BE2C (cell line): ENCODE measurements around the gene SKP1.

ENCODE experiments used
- DNase-seq: peaks from one replicate; pipeline ENCODE4 v3.0.0-alpha.2; 2020
- H3K27me3 ChIP-seq: fragments of 250-450 bp; sonication (Bioruptor Pico); 2 replicates; pipeline ENCODE4 v1.5.1; 2020; ENCODE audit warnings: mild to moderate bottlenecking
- H3K36me3 ChIP-seq: fragments of 250-450 bp; sonication (Bioruptor Pico); 2 replicates; pipeline ENCODE4 v1.5.1; 2020; ENCODE audit warnings: mild to moderate bottlenecking
- H3K4me1 ChIP-seq: fragments of 250-450 bp; sonication (Bioruptor Pico); 2 replicates; pipeline ENCODE4 v1.5.1; 2020
- H3K4me3 ChIP-seq: 2 replicates; pipeline ENCODE4 v1.5.1; 2011; ENCODE audit warnings: low read depth, low read length
- H3K9me3 ChIP-seq: fragments of 250-450 bp; sonication (Bioruptor Pico); 2 replicates; pipeline ENCODE4 v1.5.1; 2020
- TF ChIP-seq, protein P1 (sequence below): IDR thresholded peaks from 2 replicates; pipeline ENCODE4 v1.5.1; 2012; ENCODE audit warnings: mild to moderate bottlenecking, low read depth, low read length

The SKP1 gene

DNA sequence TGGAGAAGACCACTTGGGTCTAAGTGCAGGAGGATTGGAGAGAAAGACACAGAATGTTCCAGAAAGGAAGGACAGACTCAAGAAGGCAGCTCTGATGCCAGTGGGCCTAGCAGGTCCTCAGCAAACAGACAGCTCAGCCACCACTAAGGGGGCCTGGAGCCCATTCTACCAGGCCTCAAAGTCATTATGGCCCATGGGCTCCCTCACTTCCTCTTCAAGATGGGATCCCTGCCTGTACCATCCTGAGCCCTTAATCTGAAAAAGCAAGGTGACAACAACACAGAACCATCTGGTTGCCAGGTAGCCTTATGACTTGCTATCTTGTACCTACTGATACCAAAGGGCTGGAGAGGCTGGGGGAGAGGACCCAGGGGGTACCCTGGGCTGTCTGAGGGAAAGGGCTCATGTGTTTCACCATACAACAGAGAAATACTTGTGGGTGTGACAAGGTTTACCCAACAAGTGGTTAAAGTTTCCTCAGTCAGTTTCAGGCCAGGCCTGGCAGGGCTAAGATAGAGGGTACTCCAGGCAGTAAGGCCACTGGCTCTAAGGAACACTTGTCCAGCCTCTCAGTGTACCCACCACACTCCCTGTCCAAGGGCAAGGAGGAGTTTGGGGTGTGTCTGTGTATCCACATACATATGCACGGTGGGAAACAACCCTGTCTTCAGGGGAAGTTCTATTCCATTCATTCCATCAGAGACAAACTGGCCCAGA lies 31.6 kb downstream of the SKP1 start:
- peaks cover 8% of the 10 kb centered on the region for H3K4me1 ChIP-seq
- no peak overlapping the region for H3K4me3 ChIP-seq
- TF ChIP-seq, protein P1, sequence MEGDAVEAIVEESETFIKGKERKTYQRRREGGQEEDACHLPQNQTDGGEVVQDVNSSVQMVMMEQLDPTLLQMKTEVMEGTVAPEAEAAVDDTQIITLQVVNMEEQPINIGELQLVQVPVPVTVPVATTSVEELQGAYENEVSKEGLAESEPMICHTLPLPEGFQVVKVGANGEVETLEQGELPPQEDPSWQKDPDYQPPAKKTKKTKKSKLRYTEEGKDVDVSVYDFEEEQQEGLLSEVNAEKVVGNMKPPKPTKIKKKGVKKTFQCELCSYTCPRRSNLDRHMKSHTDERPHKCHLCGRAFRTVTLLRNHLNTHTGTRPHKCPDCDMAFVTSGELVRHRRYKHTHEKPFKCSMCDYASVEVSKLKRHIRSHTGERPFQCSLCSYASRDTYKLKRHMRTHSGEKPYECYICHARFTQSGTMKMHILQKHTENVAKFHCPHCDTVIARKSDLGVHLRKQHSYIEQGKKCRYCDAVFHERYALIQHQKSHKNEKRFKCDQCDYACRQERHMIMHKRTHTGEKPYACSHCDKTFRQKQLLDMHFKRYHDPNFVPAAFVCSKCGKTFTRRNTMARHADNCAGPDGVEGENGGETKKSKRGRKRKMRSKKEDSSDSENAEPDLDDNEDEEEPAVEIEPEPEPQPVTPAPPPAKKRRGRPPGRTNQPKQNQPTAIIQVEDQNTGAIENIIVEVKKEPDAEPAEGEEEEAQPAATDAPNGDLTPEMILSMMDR = no peak
- DNase-seq = no peak
- peaks cover 69% of the 10 kb centered on the region for H3K36me3 ChIP-seq
- no peaks in the 10 kb centered on the region for H3K27me3 ChIP-seq
- H3K9me3 ChIP-seq = no peaks in the 10 kb centered on the region

DNA sequence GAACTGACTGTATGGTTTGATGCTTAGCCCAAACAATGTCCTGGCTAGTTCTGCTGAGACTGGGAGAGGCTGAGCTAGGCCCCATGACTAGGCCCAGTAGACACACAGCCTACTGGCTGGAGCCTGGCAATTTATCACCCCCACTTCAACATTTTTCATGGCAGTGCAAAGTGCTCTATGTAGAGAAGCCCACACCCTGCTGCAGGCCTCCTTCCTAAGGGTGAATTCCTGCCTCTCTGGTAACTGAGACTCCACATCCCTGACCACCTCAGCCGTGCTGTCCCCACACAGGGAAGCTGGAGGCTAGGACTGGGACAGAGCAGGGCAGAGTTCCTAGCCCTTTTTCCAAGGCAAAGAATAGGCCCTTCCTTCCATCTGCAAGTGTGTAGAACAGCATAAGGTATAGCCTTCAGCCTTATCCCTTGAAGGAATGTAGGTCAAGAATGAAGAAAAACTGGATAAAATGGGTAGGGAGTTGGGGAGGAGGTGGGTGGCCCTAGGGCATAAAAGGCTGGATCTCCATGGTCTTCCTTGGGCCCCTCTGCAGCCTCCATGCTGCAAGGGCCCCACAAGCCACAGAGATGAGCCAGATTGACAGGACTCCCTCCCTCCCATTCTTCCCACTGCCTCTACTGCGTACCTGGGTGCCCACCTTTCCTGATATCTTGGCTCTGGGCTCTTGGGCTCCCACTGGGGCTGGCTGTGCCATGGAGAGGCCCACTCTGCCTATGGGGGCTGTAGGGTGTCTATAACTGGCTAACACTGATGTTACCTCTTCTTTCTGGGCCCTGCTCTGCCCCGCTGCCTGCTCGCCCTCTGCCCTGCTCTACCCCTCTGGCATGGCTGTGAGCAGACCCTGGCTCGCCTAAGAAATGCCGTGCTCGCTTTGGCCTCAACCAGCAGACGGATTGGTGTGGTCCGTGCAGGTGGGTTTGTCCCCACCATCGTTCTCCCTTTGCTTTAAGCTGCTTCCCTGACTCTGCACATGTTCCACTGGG lies 32.5 kb downstream of the SKP1 start:
- peaks cover 10% of the 10 kb centered on the region for H3K4me1 ChIP-seq
- H3K9me3 ChIP-seq = no peaks in the 10 kb centered on the region
- TF ChIP-seq, protein P1 = no peak
- H3K36me3 ChIP-seq = peaks cover 68% of the 10 kb centered on the region
- no peaks in the 10 kb centered on the region for H3K27me3 ChIP-seq
- DNase-seq = no peak
- no peak overlapping the region for H3K4me3 ChIP-seq

DNA sequence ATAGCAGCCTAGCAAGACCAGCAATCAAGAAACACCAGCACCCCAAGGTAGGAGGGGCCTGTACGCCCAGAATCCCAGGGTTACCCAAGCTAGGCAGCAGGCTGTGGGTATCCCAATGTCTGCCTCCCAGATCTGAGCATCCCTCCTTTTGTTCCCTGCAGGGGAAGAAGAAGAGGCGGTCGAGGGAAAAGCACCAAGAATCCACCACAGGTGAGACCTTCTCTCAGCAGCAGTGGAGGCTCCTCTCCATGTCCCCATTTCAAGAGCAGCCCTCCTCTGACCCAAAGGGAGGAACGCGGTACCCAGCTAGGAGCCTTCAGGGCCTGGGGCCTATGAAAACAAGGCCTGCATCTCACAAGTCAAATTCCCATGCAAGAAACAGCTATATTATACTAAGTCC lies 33.3 kb downstream of the SKP1 start:
- TF ChIP-seq, protein P1 = no peak
- Histone ChIP-seq H3K27me3 (no peaks in the 10 kb centered on the region), H3K4me3 (no peak overlapping the region), H3K36me3 (peaks cover 64% of the 10 kb centered on the region), H3K4me1 (peaks cover 10% of the 10 kb centered on the region), H3K9me3 (no peaks in the 10 kb centered on the region)
- no peak for DNase-seq

GRCh38 chr5:134142806-134143205 lies 33.9 kb downstream of the SKP1 start:
- Histone ChIP-seq H3K4me1 (peaks cover 10% of the 10 kb centered on the region), H3K4me3 (no peak overlapping the region), H3K9me3 (no peaks in the 10 kb centered on the region), H3K36me3 (peaks cover 60% of the 10 kb centered on the region), H3K27me3 (no peaks in the 10 kb centered on the region)
- no peak for DNase-seq
- TF ChIP-seq, protein P1 = no peak

- no peak for DNase-seq
- peaks cover 10% of the 10 kb centered on the region for H3K4me1 ChIP-seq
- peaks cover 54% of the 10 kb centered on the region for H3K36me3 ChIP-seq
- H3K27me3 ChIP-seq = no peaks in the 10 kb centered on the region
- no peaks in the 10 kb centered on the region for H3K9me3 ChIP-seq
- TF ChIP-seq, protein P1 = no peak
- no peak overlapping the region for H3K4me3 ChIP-seq
Observed at GRCh38 chr5:134142052-134142451, 34.7 kb downstream of the SKP1 start.
